CD14-positive monocyte (primary cell): Measurements from ENCODE around the gene CDHR2. TPM values are rescaled to one million over a fixed set of nuclear protein-coding genes. Genes with fewer than 3 reads are reported as not detected.

Experiments
- DNase-seq, 3 donors: peaks; one replicate each; pipeline ENCODE4 v3.0.0-alpha.2; 2011 to 2022
- H2AFZ ChIP-seq: 2 replicates; pipeline ENCODE4 v1.6.0; 2012; ENCODE audit warnings: mild to moderate bottlenecking, low read depth, low read length, inconsistent platforms; ENCODE audit not compliant: insufficient read depth, poor library complexity, severe bottlenecking
- H3K27ac ChIP-seq, 2 donors: 1 replicate in 1 of 2; 2 replicates in 1 of 2; pipeline ENCODE4 v1.5.1; 2012 to 2013; ENCODE audit warnings: low read length in 2 of 2, control low read depth in 1 of 2, inconsistent platforms in 1 of 2, low read depth in 1 of 2, mild to moderate bottlenecking in 1 of 2
- H3K27me3 ChIP-seq, 2 donors: one replicate each; pipeline versions ENCODE4 v1.6.0 to v1.6.1; 2011 to 2013; ENCODE audit warnings: low read length in 2 of 2; ENCODE audit not compliant: control insufficient read depth in 2 of 2, insufficient read depth in 2 of 2
- H3K36me3 ChIP-seq, 2 donors: replicated peaks in 1 of 2; 1 replicate in 1 of 2; 2 replicates in 1 of 2; pipeline versions ENCODE4 v1.5.1 to v1.6.1; 2012 to 2013; ENCODE audit warnings: low read length in 2 of 2, control low read depth in 1 of 2, inconsistent platforms in 1 of 2, mild to moderate bottlenecking in 1 of 2; ENCODE audit not compliant: insufficient read depth in 2 of 2, control insufficient read depth in 1 of 2
- H3K4me1 ChIP-seq, 2 donors: 1 replicate in 1 of 2; 2 replicates in 1 of 2; pipeline versions ENCODE4 v1.5.1 to v1.6.1; 2012 to 2013; ENCODE audit warnings: low read length in 2 of 2, control low read depth in 1 of 2, inconsistent platforms in 1 of 2, mild to moderate bottlenecking in 1 of 2, moderate library complexity in 1 of 2; ENCODE audit not compliant: insufficient read depth in 2 of 2, control insufficient read depth in 1 of 2
- H3K4me2 ChIP-seq: replicated peaks from 2 replicates; pipeline ENCODE3; 2012; ENCODE audit warnings: low read length, moderate library complexity, mild to moderate bottlenecking; ENCODE audit not compliant: poor library complexity, severe bottlenecking; ENCODE audit errors: extremely low read depth
- H3K4me3 ChIP-seq, 3 experiments: fragments of 200-600 bp in 1 of 3; sonication (generic) in 1 of 3; replicated peaks in 1 of 3; 1 replicate in 2 of 3; 2 replicates in 1 of 3; pipeline ENCODE4 v1.5.1; 2011 to 2013; ENCODE audit warnings: low read length in 3 of 3, mild to moderate bottlenecking in 3 of 3, control low read depth in 2 of 3, low read depth in 2 of 3, inconsistent platforms in 1 of 3, moderate library complexity in 1 of 3
- H3K79me2 ChIP-seq: 2 replicates; pipeline ENCODE4 v1.6.0; 2012; ENCODE audit warnings: mild to moderate bottlenecking, control low read depth, inconsistent platforms, low read length, moderate library complexity; ENCODE audit not compliant: insufficient read depth
- H3K9ac ChIP-seq: 2 replicates; pipeline ENCODE4 v1.6.0; 2017; ENCODE audit warnings: low read length, mild to moderate bottlenecking; ENCODE audit not compliant: insufficient read depth, poor library complexity, severe bottlenecking
- H3K9me3 ChIP-seq, 2 donors: replicated peaks in 1 of 2; 1 replicate in 1 of 2; 2 replicates in 1 of 2; pipeline versions ENCODE4 v1.5.1 to v1.6.1; 2012 to 2013; ENCODE audit warnings: low read length in 2 of 2, control low read depth in 1 of 2; ENCODE audit not compliant: control insufficient read depth in 1 of 2, insufficient read depth in 1 of 2
- H4K20me1 ChIP-seq: 2 replicates; pipeline ENCODE4 v1.6.0; 2012; ENCODE audit warnings: mild to moderate bottlenecking, low read length, control low read depth, moderate library complexity; ENCODE audit not compliant: insufficient read depth
- H3K27ac Mint-ChIP-seq, 7 donors: one replicate each; pipeline ENCODE4 v1.8.0; 2020; ENCODE audit warnings: mild to moderate bottlenecking in 7 of 7, mixed read lengths in 7 of 7, moderate library complexity in 6 of 7, inconsistent platforms in 2 of 7
- H3K27me3 Mint-ChIP-seq, 3 donors: one replicate each; pipeline ENCODE4 v1.8.0; 2021 to 2022; ENCODE audit warnings: low read depth in 3 of 3, mild to moderate bottlenecking in 3 of 3, mixed read lengths in 3 of 3, moderate library complexity in 3 of 3, inconsistent platforms in 1 of 3
- H3K36me3 Mint-ChIP-seq, 2 donors: one replicate each; pipeline ENCODE4 v1.8.0; 2020; ENCODE audit warnings: mixed read lengths in 2 of 2, inconsistent platforms in 1 of 2, mild to moderate bottlenecking in 1 of 2
- H3K4me1 Mint-ChIP-seq: one replicate; pipeline ENCODE4 v1.8.0; 2020; ENCODE audit warnings: mild to moderate bottlenecking, mixed read lengths
- H3K4me3 Mint-ChIP-seq, 2 donors: one replicate each; pipeline ENCODE4 v1.8.0; 2020; ENCODE audit warnings: mild to moderate bottlenecking in 2 of 2, mixed read lengths in 2 of 2, moderate library complexity in 1 of 2
- H3K9me3 Mint-ChIP-seq, 7 donors: one replicate each; pipeline ENCODE4 v1.8.0; 2020 to 2022; ENCODE audit warnings: mixed read lengths in 7 of 7, mild to moderate bottlenecking in 6 of 7, moderate library complexity in 6 of 7, inconsistent platforms in 2 of 7
- WGBS: methylation state at CpG from one replicate; pipeline ENCODE4 v1.1.5; 2013; ENCODE audit warnings: missing lambda C conversion rate; ENCODE audit not compliant: insufficient coverage; 5-methylcytosine and 5-hydroxymethylcytosine counted together
- intact Hi-C, 2 donors: fragments of 100-400 bp; cut with micrococcal nuclease; formaldehyde crosslinking; loops; one replicate each; pipeline versions ENCODE4 v1.15.0 to v1.15.1; 2023
- polyA plus RNA-seq, 3 donors: library from polyadenylated mRNA; depleted of rRNA in 1 of 3; unstranded in 2 of 3; stranded (reverse) in 1 of 3; fragments of 300-500 nt in 2 of 3; fragments of >200 nt in 1 of 3; fragmentation: Illumina TruSeq in 2 of 3; gene quantifications; 1 replicate in 2 of 3; 2 replicates in 1 of 3; pipeline ENCODE4 v1.2.3, GENCODE V29; 2012 to 2021
- TF ChIP-seq, protein P1 (sequence below): fragments of 200-600 bp; IDR thresholded peaks from one replicate; pipeline ENCODE4 v1.8.0; 2022; ENCODE audit warnings: antibody characterized with exemption, mild to moderate bottlenecking

Gene CDHR2
- polyA plus RNA-seq, 3 donors, result 0.12 TPM; not detected in 2

DNA sequence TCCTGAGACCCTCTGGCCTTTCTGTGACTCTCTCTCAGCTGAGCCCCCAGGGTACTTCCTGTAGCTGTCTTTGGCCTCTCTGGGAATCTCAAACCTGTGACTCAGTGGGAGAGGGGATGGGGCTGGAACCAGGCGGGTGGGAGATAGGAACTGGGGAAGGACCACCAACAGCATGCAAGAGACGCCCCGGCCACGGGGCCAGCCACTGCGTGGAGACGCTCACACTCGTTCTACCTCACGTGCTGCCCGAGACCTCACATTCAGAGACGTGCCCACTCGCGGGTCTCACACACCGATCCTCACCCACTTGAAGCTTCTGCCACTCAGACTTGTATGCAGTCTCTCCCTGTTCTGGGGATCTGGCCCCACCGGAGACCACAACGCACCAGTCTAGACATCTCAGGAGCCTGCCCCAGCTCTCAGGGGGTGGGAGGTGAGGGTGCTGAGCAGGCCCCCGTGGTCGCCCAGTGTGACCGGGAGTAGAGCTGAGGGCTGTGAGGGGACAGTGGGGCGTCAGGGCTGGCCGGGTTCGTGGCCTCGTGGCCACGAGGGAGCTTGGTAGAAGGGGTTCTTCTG, 47.0 kb downstream of the CDHR2 start:
- WGBS, result 80% methylated on average over 19 of the region's 23 CpGs
- peaks cover 0 to 30% of the 10 kb centered on the region in 2 donors for H3K27me3 ChIP-seq
- no peak overlapping the region for H2AFZ ChIP-seq
- DNase-seq, result no peak
- peak overlapping the region; percentile 62 to 90 for H3K4me3 Mint-ChIP-seq
- H3K27ac ChIP-seq, result no peak overlapping the region
- H3K4me3 ChIP-seq, result no peak overlapping the region
- H3K9ac ChIP-seq, result no peak overlapping the region
- H3K36me3 Mint-ChIP-seq, result no peaks in the 10 kb centered on the region
- no peak overlapping the region for H3K27ac Mint-ChIP-seq
- peaks cover 2 to 12% of the 10 kb centered on the region in 2 donors for H3K4me1 ChIP-seq
- H3K79me2 ChIP-seq, result no peaks in the 10 kb centered on the region
- no peaks in the 10 kb centered on the region for H3K36me3 ChIP-seq
- intact Hi-C loops, result no loop called here
- TF ChIP-seq, protein P1, sequence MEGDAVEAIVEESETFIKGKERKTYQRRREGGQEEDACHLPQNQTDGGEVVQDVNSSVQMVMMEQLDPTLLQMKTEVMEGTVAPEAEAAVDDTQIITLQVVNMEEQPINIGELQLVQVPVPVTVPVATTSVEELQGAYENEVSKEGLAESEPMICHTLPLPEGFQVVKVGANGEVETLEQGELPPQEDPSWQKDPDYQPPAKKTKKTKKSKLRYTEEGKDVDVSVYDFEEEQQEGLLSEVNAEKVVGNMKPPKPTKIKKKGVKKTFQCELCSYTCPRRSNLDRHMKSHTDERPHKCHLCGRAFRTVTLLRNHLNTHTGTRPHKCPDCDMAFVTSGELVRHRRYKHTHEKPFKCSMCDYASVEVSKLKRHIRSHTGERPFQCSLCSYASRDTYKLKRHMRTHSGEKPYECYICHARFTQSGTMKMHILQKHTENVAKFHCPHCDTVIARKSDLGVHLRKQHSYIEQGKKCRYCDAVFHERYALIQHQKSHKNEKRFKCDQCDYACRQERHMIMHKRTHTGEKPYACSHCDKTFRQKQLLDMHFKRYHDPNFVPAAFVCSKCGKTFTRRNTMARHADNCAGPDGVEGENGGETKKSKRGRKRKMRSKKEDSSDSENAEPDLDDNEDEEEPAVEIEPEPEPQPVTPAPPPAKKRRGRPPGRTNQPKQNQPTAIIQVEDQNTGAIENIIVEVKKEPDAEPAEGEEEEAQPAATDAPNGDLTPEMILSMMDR, result no peak
- peaks cover 10 to 13% of the 10 kb centered on the region in 2 donors for H3K9me3 ChIP-seq
- H3K4me2 ChIP-seq, result peak overlapping the region; percentile 42
- no peaks in the 10 kb centered on the region for H4K20me1 ChIP-seq
- H3K27me3 Mint-ChIP-seq, result peaks cover 30 to 45% (median 34%) of the 10 kb centered on the region in 3 donors
- peaks cover 0 to 4% (median 2%) of the 10 kb centered on the region in 7 donors for H3K9me3 Mint-ChIP-seq
- peaks cover 7% of the 10 kb centered on the region for H3K4me1 Mint-ChIP-seq

DNA sequence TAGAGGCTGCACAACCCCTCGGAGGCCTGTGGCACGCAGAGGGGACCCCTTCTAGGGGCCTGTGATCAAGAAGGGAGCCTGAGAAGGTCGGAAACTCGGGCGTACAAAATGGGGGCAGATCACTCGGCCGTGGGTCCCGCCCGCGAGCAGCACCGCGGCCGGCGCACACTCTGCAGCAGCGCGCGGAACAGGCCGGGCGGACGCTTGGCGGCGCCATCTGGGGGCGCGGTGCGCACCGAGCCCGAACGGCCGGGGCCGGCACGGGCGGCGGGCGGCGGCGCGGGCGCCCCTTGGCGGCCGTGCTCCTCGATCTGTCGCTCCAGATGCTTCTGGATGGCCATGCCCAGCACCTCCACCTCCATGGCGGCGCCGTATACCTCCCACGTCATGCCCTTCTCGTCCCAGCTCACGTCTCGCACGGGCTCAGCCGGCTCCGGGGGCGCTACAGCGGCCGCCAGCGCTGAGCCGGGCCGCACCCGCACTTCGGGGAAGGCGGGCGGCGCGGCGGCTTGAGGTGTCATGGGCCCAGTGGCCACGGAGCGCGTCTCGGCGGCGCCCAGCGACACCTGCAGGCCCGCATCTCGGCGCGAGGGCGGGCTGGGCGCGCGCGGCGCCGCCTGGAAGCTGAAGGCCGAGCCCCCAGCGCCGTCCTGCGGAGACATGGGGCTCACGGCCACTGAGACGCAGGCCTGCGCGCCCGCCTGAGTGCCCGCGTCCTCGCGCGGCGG, 47.7 kb downstream of the CDHR2 start:
- no peak overlapping the region for H3K27ac Mint-ChIP-seq
- Histone ChIP-seq H3K27ac (no peak overlapping the region), H3K36me3 (no peaks in the 10 kb centered on the region), H3K4me3 (no peak overlapping the region), H3K4me1 (peaks cover 2 to 12% of the 10 kb centered on the region in 2 donors), H4K20me1 (no peaks in the 10 kb centered on the region), H3K79me2 (no peaks in the 10 kb centered on the region), H3K9ac (no peak overlapping the region), H3K27me3 (peaks cover 0 to 30% of the 10 kb centered on the region in 2 donors), H3K9me3 (peaks cover 4 to 7% of the 10 kb centered on the region in 2 donors), H2AFZ (no peak overlapping the region), H3K4me2 (peak overlapping the region; percentile 57)
- no peaks in the 10 kb centered on the region for H3K36me3 Mint-ChIP-seq
- TF ChIP-seq, protein P1, result peak; percentile 34
- H3K27me3 Mint-ChIP-seq, result peaks cover 30 to 50% (median 34%) of the 10 kb centered on the region in 3 donors
- H3K9me3 Mint-ChIP-seq, result peaks cover 0 to 4% (median 2%) of the 10 kb centered on the region in 7 donors
- intact Hi-C loops, result no loop called here
- peaks cover 7% of the 10 kb centered on the region for H3K4me1 Mint-ChIP-seq
- peak in 2 of 3 donors; percentile 14 to 25 for DNase-seq
- H3K4me3 Mint-ChIP-seq, result peak overlapping the region; percentile 62 to 90
- WGBS, result under 1% methylated on average over 98 of the region's 98 CpGs
